Stomach smooth muscle (tissue), 2 donors: Measurements from ENCODE around the gene CAPN5.
"Not testable (repeated sequence)": the region's sequence is repeated elsewhere in the genome, so short reads cannot be mapped to it uniquely, and the experiment has no call there.

Source experiments
- H3K27ac ChIP-seq: one replicate; pipeline ENCODE4 v1.7.0; 2013; ENCODE audit warnings: mild to moderate bottlenecking, low read length, inconsistent platforms
- H3K27me3 ChIP-seq, 2 donors: one replicate each; pipeline ENCODE4 v1.7.0; 2013; ENCODE audit warnings: low read length in 2 of 2; ENCODE audit not compliant: insufficient read depth in 2 of 2, control insufficient read depth in 1 of 2
- H3K36me3 ChIP-seq, 2 donors: one replicate each; pipeline ENCODE4 v1.7.0; 2013; ENCODE audit warnings: low read length in 2 of 2; ENCODE audit not compliant: control insufficient read depth in 2 of 2, insufficient read depth in 2 of 2
- H3K4me1 ChIP-seq: one replicate; pipeline ENCODE4 v1.7.0; 2013; ENCODE audit warnings: low read length; ENCODE audit not compliant: control insufficient read depth, insufficient read depth
- H3K4me3 ChIP-seq, 2 donors: one replicate each; pipeline ENCODE4 v1.7.0; 2013; ENCODE audit warnings: low read length in 2 of 2
- H3K9ac ChIP-seq, 2 donors: one replicate each; pipeline ENCODE4 v1.7.0; 2013; ENCODE audit warnings: low read length in 2 of 2, mild to moderate bottlenecking in 1 of 2
- H3K9me3 ChIP-seq, 2 donors: one replicate each; pipeline ENCODE4 v1.7.0; 2013; ENCODE audit warnings: low read length in 2 of 2; ENCODE audit not compliant: control insufficient read depth in 2 of 2
- donor health status: healthy.
- donor health status: Pancreatic carcinoma.

Gene CAPN5

GRCh38 chr11:77042111-77042726 lies 24.6 kb upstream of the CAPN5 start:
- H3K36me3 ChIP-seq: no peaks in the 10 kb centered on the region

DNA sequence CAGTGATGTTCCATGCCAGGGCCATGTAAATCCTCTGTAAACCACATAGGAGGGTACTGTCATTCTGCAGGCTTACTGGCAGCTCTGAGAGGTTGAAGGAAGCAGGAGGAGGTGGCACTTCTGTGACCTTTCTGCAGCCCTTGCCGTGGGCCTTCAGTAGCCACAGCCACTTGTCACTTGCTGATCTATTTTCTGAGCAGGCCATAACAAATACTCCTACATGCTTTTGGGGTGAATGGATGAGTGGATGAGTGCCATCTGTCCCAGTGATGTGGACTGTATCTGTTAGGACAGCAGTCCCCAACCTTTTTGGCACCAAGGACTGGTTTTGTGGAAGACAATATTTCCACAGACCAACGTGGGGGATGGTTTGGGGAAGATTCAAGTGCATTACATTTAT lies 22.4 kb upstream of the CAPN5 start:
- Histone ChIP-seq H3K36me3 (no peaks in the 10 kb centered on the region), H3K27me3 (peaks cover 26 to 38% of the 10 kb centered on the region in 2 donors), H3K4me3 (no peak overlapping the region), H3K4me1 (peaks cover 17% of the 10 kb centered on the region), H3K9ac (no peak overlapping the region), H3K27ac (no peak overlapping the region), H3K9me3 (no peaks in the 10 kb centered on the region)

More at GRCh38 chr11:77042111-77042726, 24.6 kb upstream of the CAPN5 start:
- Histone ChIP-seq H3K27me3 (peaks cover 37 to 51% of the 10 kb centered on the region in 2 donors), H3K4me1 (peaks cover 14% of the 10 kb centered on the region), H3K27ac (no peak overlapping the region), H3K9ac (no peak overlapping the region), H3K9me3 (no peaks in the 10 kb centered on the region), H3K4me3 (no peak overlapping the region)

GRCh38 chr11:77044886-77045285 lies 21.9 kb upstream of the CAPN5 start:
- H3K4me1 ChIP-seq: peaks cover 13% of the 10 kb centered on the region
- H3K36me3 ChIP-seq: no peaks in the 10 kb centered on the region
- H3K9ac ChIP-seq: no peak overlapping the region
- no peak overlapping the region for H3K4me3 ChIP-seq
- H3K9me3 ChIP-seq: no peaks in the 10 kb centered on the region
- H3K27ac ChIP-seq: no peak overlapping the region
- H3K27me3 ChIP-seq: peaks cover 26 to 33% of the 10 kb centered on the region in 2 donors

- H3K4me3 ChIP-seq: peak overlapping the region in 1 of 2 donors; percentile 29
These were observed 20.7 kb upstream of the CAPN5 start for GRCh38 chr11:77046060-77046501.

GRCh38 chr11:77047007-77047927 lies 19.5 kb upstream of the CAPN5 start:
- H3K9ac ChIP-seq: no peak overlapping the region
- no peaks in the 10 kb centered on the region for H3K36me3 ChIP-seq
- peak overlapping the region in 1 of 2 donors; percentile 60 for H3K4me3 ChIP-seq
- H3K9me3 ChIP-seq: no peaks in the 10 kb centered on the region
- H3K27me3 ChIP-seq: peaks cover 10 to 18% of the 10 kb centered on the region in 2 donors
- peaks cover 10% of the 10 kb centered on the region for H3K4me1 ChIP-seq
- no peak overlapping the region for H3K27ac ChIP-seq

More at GRCh38 chr11:77046060-77046501, 20.7 kb upstream of the CAPN5 start:
- Histone ChIP-seq H3K27me3 (peaks cover 18 to 21% of the 10 kb centered on the region in 2 donors), H3K4me1 (peaks cover 10% of the 10 kb centered on the region), H3K9ac (no peak overlapping the region), H3K36me3 (no peaks in the 10 kb centered on the region), H3K9me3 (no peaks in the 10 kb centered on the region), H3K27ac (no peak overlapping the region)

DNA sequence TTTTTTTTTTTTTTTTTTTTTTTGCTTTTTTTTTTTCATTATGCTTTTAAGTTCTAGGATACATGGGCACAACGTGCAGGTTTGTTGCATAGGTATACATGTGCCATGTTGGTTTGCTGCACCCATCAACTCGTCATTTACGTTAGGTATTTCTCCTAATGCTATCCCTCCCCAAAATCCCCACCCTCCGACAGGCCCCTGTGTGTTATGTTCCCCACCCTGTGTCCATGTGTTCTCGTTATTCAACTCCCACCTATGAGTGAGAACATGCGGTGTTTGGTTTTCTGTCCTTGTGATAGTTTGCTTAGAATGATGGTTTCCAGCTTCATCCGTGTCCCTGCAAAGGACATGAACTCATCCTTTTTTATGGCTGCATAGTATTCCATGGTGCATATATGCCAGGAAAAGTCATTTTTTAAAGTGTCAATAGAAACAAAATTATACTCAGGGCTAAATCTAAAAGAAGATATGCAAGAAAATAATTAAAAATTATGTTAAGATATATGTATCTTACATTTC lies 18.8 kb upstream of the CAPN5 start:
- H3K4me3 ChIP-seq, H3K27ac ChIP-seq, H3K4me1 ChIP-seq, H3K9me3 ChIP-seq, H3K9ac ChIP-seq, H3K36me3 ChIP-seq: not testable (repeated sequence)
- peaks cover 8 to 16% of the 10 kb centered on the region in 2 donors for H3K27me3 ChIP-seq

DNA sequence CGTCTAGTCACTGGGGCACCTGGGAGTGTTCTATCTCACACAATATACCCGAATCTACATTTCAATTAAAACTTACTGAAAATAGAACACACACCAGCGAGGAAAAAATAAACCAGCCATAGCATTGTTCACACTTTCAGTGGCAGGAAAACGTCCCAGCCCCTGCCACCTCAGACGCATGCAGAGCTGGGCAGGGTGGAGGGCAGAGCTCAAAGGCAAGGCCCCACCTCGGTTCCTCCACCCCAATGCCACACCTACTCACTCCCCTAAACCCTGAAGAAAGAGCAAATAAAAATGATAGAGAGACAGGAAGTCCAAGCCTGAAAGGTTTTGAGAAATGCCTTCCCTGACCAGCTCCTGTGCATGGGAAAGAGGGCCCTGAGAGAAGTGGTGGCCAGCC lies 17.7 kb upstream of the CAPN5 start:
- H3K27ac ChIP-seq: no peak overlapping the region
- no peaks in the 10 kb centered on the region for H3K36me3 ChIP-seq
- H3K9me3 ChIP-seq: no peaks in the 10 kb centered on the region
- no peak overlapping the region for H3K4me3 ChIP-seq
- H3K27me3 ChIP-seq: peaks cover 8 to 16% of the 10 kb centered on the region in 2 donors
- no peak overlapping the region for H3K9ac ChIP-seq
- H3K4me1 ChIP-seq: peaks cover 10% of the 10 kb centered on the region

- Histone ChIP-seq H3K9ac (no peak overlapping the region), H3K27ac (no peak overlapping the region), H3K36me3 (no peaks in the 10 kb centered on the region), H3K9me3 (peaks cover 0 to 3% of the 10 kb centered on the region in 2 donors), H3K27me3 (no peaks in the 10 kb centered on the region), H3K4me3 (no peak overlapping the region), H3K4me1 (peaks cover 5% of the 10 kb centered on the region)
These were observed 15.3 kb upstream of the CAPN5 start for GRCh38 chr11:77051511-77051910.

DNA sequence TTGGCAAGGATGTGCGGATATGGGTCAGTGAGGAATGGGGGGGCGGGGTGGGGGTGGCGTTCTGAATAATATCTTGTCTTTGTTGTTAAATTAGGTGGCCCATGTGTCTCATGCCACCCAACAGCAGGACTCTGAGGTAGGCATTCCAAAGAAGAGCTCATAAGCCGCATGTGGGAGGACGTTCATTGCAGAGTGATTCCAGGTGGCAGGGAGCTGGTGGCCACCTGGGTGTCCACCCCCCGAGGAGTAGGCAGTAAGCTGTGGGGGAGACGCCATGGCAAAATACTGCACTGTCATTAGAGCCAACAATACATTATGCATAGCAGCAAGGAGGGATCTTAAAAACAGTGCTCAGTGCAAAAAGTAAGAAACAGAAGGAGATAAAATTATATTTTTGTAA lies 14.3 kb upstream of the CAPN5 start:
- Histone ChIP-seq H3K27ac (no peak overlapping the region), H3K9me3 (peaks cover 0 to 3% of the 10 kb centered on the region in 2 donors), H3K4me1 (peaks cover under 1% of the 10 kb centered on the region), H3K36me3 (no peaks in the 10 kb centered on the region), H3K9ac (no peak overlapping the region), H3K4me3 (no peak overlapping the region), H3K27me3 (no peaks in the 10 kb centered on the region)

DNA sequence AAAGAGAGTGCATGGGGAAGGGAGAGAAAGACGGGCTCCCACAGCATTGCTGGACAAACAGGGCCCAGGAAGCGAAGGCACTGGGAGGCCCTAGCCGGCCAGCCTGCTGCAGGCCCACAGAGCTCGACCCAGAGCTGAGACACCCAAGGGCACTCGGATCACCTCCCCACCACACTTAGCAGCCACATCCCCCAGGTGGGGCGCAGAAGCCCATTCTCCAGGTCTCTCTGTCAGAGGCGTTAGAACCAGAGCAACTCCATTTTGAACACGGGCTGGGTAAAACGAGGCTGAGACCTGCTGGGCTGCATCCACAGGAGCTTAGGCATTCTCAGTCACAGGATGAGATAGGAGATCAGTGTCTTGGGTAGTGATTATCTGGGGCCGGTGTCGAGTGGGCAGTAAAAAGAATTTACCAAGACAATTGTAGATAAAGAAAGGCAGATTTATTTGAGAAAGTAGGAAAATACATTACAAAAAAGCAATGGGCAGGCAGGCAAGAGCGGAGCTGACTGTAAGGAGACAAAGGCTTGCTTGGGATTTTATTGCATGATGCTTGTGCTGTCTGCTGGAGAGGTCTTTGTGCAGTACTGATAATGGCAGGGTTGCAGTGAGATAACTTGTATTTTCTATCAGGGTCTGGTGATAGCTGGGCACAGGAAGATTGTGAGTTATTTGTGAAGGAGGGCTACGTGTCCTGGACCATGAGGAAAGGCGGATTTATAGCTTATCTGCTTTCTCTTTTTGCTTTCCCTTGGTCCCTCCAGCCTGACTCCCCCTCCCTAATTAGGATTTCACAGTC lies 13.4 kb upstream of the CAPN5 start:
- H3K9ac ChIP-seq: no peak overlapping the region
- no peak overlapping the region for H3K4me3 ChIP-seq
- H3K36me3 ChIP-seq: no peaks in the 10 kb centered on the region
- no peak overlapping the region for H3K27ac ChIP-seq
- no peaks in the 10 kb centered on the region for H3K27me3 ChIP-seq
- H3K9me3 ChIP-seq: peaks cover 0 to 3% of the 10 kb centered on the region in 2 donors
- H3K4me1 ChIP-seq: no peaks in the 10 kb centered on the region
